ENCODE data around the gene NANOS3. TPM values are rescaled to one million over a fixed set of nuclear protein-coding genes. Genes with fewer than 3 reads are reported as not detected.

The NANOS3 gene
- total and polyA plus RNA-seq, 10 of the 15 experiments (the other 5 are each of a cell fraction or from before 2014, with no cell fraction given), result 0.31 to 1.7 (median 0.81) TPM

GRCh38 chr19:13833330-13834243, 43.3 kb upstream of the NANOS3 start (continued):
- 0 out of 2 replicates have a peak, but pooled peaks have one; percentile 21 for TF ChIP-seq ESRRA (IDR thresholded peaks at IDR 0.05; ENCODE audit: low read length)
- TF ChIP-seq BCL11A (IDR thresholded peaks at IDR 0.05; ENCODE audit: low read depth, low read length), result no peak
- no peak for TF ChIP-seq STAT3 (IDR thresholded peaks at IDR 0.05; ENCODE audit: low read depth, low read length)
- TF ChIP-seq RFX5 (IDR thresholded peaks at IDR 0.05; ENCODE audit: low read depth, low read length), result no peak
- peak; percentile 36 for TF ChIP-seq NR2F1 (conservative IDR thresholded peaks at IDR 0.05)

GRCh38 chr19:13834244-13835069, 42.5 kb upstream of the NANOS3 start:
- TF ChIP-seq HDAC2 (IDR thresholded peaks at IDR 0.05), result no peak
- peak; percentile 4 for TF ChIP-seq HDAC6 (IDR thresholded peaks at IDR 0.05; ENCODE audit: unreplicated experiment)
- RAD21 ChIA-PET (ENCODE audit: unreplicated experiment), result interaction anchor here (1.3 kb wide), 2 partner anchors 28 to 37 kb away, joined by 3 to 9 read pairs; no protein-coding TSS in a partner anchor
- Histone ChIP-seq H3K36me3 (ENCODE audit: control insufficient read depth in 2 of 2, insufficient read depth in 2 of 2, low read length in 1 of 2) (peaks cover 0 to 3% of the 10 kb centered on the region in 2 experiments; a peak in 1 of 4 replicates), H2AFZ (ENCODE audit: control insufficient read depth, low read depth, low read length) (no peak overlapping the region), H4K20me1 (ENCODE audit: control insufficient read depth, insufficient read depth) (no peaks in the 10 kb centered on the region), H3K9me3 (replicated peaks; ENCODE audit: control insufficient read depth, insufficient read depth, low read length) (no peaks in the 10 kb centered on the region), H3K79me2 (ENCODE audit: control insufficient read depth, insufficient read depth, low read length) (peaks cover 22% of the 10 kb centered on the region), H3K4me3 (peak overlapping the region; percentile 57; the same call in 1 of the 2 replicates), H3K27ac (ENCODE audit: control insufficient read depth, insufficient read depth) (no peak overlapping the region; the same call in 1 of the 2 replicates), H3K27me3 (replicated peaks in 1 of 2; ENCODE audit: control insufficient read depth in 2 of 2, insufficient read depth in 2 of 2, low read length in 1 of 2) (no peaks in the 10 kb centered on the region), H3K4me1 (ENCODE audit: control insufficient read depth, insufficient read depth, low read length) (peaks cover 35% of the 10 kb centered on the region), H3K4me2 (ENCODE audit: control insufficient read depth, insufficient read depth) (peak overlapping the region; percentile 98), H3K9ac (ENCODE audit: control insufficient read depth, insufficient read depth, low read length) (peak overlapping the region; percentile 45)
- in situ Hi-C loops (cut with MboI), result no loop called here
- CTCF ChIA-PET, result interaction anchor here (0.7 to 1.3 kb wide), 6 partner anchors 12 to 282 kb away, joined by 3 to 6 read pairs (median 4); no protein-coding TSS in a partner anchor
- intact Hi-C loops (cut with micrococcal nuclease; ENCODE audit: unreplicated experiment), result loop anchor here (5.0 kb wide), 1 partner anchor 37 kb away; the partner anchor contains the start of gene ZSWIM4
- SMC1A ChIA-PET (ENCODE audit: uncharacterized antibody, unreplicated experiment), result interaction anchor here (0.6 to 1.2 kb wide), 2 partner anchors 27 to 38 kb away, joined by 3 read pairs; no protein-coding TSS in a partner anchor
- POLR2A ChIA-PET, result interaction anchor here (0.5 to 7.5 kb wide), 5 partner anchors 13 to 301 kb away, joined by 3 to 85 read pairs (median 31); partner anchors contain the start of gene ZSWIM4
- ATAC-seq (no peak), FAIRE-seq (no peak), DNase-seq (ENCODE audit: low read depth, low spot score) (no peak)
- no TSS peak for BruUV-seq (replicated peaks)
- WGBS (ENCODE audit: insufficient coverage, insufficient replicate concordance, low lambda C conversion rate, missing lambda C conversion rate), result 78% methylated on average over 14 of the region's 14 CpGs
